GM21723 (cell line): ENCODE data around the gene KRTAP9-7.

ENCODE experiments used
- ATAC-seq: cut with Tn5 transposase; IDR thresholded peaks from one replicate; pipeline ENCODE4 v1.9.1; 2021; ENCODE audit warnings: mild to moderate bottlenecking, moderate library complexity; ENCODE audit not compliant: unreplicated experiment

Gene KRTAP9-7

DNA sequence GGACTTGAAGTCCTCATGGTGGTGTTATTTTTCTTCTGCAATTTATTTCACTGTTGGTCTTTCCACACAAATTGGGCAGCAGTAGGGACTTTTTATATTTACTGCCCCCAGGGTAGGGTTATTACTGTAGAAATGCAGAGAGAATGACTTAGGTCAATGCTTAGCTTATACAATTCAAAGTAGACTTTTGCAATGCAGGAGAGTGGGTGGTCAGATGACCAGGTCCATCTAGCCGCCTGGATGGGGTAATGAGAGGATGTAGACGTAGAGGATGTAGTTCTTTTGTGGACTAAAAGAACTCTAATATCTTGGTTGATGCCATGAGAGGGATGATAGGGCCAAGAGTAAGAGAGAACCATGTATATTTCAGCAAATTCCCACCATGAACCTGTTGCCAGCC, 42.7 kb downstream of the KRTAP9-7 start:
- no peak for ATAC-seq

DNA sequence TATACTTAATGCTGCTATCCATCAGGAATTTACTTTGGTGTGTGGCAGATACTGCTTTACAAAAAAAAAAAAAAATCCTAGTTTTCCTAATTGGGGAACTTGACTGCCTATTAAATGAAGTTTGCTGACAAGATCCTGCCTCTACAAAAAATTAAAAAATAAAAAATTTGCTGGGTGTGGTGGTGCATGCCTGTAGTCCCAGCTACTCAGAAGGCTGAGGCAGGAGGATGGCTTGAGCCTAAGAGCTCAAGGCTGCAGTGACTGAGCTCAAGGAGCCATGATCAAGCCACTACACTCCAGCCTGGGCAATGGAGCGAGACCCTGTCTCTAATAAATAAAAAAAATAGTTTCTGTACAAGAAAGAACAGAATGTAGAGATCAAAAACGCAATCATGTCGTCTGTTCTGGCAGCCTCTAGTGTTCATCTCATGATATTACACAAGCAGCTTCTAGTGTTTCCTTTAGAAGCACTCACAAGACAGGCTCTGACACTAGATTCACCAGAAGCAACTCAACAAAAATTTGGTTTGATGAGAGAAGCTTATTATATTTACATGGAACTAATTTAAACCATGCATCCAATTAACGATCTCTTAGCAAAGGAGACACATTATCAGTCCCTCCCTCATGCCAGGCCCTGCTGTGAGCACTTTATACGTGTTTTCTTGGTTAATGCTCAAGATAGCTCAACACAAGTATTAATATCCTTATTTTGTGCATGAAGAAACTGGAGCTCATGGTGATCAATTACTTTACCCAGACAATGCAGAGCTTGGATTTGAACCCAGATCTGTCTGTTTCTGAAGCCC, 46.8 kb downstream of the KRTAP9-7 start:
- no peak for ATAC-seq

DNA sequence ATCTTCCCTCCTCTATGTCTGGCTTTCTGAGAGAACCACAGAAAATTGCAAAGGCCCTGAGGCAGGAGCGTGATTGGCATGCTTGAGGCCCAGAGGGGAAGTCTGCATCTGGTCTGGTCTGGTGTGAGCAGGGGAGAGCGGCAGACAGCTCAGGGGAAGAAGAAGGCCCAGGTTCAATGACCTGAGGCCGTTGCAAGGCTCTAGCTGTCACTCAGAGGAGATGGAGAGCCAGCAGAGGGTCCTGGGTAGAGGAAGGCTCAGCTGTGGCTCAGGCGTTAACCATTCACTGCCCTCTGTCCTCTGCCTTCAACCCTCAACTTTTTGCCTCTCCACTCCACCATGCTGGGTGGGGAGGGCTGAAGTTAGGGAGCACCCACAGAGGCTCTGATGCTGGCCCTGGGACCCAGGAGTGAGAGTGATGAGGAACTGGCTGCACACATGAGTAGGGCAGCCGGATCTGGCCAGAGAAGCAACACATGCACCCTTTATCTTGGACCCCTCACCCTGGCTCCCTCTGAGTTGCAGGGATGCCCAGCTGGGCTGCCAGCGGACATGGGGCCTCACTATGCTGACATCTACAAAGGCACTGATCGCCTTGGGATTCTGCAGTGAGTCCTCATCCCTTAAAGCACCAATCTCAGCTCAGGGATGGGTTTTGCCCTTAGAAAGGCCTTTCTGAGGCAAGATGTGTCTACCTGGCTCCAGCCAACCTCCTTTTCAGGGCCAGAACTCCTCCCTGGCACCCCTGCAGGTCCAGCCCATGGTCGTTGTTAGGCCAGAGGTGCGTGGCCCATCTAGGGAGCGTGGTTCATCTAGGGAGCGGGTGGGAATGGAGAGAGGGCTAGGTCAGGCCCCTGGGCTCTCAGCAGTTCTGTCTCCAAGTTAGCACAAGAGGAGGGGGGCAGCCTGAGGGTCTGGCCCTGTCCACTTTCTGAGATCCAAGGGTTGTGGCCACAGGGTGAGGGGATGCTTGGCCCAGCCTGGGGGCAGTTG, 47.7 kb downstream of the KRTAP9-7 start:
- no peak for ATAC-seq

DNA sequence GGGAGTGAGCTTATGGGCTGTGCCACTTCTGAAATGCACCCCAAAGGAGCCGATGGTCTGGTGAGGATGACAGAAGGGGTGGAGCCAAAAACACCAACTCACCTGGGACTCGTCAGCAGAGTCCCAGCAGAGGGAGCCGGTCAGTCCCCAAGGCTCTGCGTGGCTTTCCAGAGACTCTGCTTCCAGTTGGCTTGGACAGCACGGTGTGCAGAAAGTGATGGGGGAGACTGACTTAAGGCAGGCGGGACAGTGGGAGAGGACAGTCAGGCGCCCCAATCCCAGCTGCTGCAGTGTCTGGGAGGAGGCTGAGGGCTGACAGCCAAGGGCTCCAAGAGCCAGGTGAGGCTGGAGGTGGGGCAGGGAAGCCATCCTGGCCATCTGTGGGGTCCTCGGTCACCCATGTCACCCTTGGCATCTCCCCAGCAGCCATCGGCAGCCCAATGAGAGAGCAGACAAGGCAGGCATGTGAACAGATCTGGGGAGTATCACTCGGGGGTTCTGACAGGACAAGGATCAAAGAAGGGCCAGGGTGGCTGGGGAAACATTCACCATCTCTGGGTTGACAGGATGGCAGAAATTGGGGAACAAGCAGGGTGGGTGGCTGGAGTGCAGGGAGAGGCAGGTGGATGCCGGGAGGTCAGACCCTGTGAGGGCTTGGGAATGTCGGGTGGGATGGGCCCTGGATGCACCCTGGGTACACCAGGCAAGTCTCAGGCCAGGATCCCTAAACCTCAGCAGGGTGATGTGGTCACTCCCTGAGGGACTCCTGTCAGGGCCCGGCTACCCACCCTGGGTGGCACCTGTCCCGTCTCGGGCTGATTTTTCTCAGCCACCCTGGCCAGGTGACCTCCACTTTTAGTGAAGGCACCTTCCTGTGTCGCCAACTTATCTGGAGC, 48.9 kb downstream of the KRTAP9-7 start:
- ATAC-seq: no peak

DNA sequence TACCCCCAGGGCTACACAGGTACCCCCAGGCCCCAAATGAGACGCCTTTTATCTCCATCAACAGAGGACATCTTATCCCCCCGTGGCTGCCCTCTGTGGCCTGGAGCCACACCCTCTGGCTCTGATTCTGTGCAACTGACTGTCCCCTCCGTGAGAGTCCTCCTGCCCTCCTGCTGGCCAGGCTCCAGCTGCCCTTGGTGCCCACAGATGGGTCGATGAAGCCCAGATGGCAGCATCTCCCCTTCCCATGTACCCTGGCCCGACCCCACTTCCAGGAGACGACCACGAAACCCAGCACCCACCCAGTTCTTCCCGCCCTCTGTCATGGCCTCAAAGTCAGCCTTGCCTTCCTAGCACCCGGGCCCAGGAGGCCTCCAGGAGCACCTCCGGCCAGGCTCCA, 49.6 kb downstream of the KRTAP9-7 start:
- no peak for ATAC-seq

DNA sequence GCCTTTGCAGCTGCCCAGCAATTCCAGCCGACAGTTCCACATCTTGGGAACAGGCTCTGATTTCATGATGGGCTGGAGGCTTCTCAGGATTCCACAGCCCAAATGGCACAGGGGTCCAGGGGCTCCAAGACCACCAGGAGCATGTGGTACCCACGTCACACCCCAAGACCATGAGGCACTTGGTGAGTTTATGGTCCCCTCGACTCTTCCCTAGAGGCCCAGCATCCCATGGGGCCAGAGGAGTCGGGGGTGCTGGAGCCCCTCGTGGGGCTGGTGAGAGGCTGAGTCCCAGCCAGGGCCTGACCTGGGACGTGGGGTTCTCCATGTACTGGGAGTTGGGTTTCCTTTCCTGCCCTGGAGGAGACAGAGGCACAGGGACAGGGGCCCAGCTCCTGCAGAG, 50.1 kb downstream of the KRTAP9-7 start:
- ATAC-seq: no peak
